PFSK-1 (cell line): ENCODE measurements around the gene GGT6.

Experiments used
- FOXP2 ChIP-seq: optimal IDR thresholded peaks from 2 replicates; pipeline ENCODE3; 2011; ENCODE audit warnings: borderline replicate concordance, control low read depth, inconsistent platforms; ENCODE audit not compliant: insufficient read depth; ENCODE audit errors: extremely low read length, extremely low read depth
- POLR2AphosphoS5 ChIP-seq: IDR thresholded peaks from 2 replicates; pipeline ENCODE4 v1.6.1; 2012; ENCODE audit warnings: low read depth, mild to moderate bottlenecking, control low read depth, low read length, moderate library complexity
- SIN3A ChIP-seq: IDR thresholded peaks from 2 replicates; pipeline ENCODE4 v1.6.1; 2012; ENCODE audit warnings: mild to moderate bottlenecking, low read length, moderate library complexity, borderline replicate concordance; ENCODE audit not compliant: insufficient read depth
- TAF1 ChIP-seq: IDR thresholded peaks from 2 replicates; pipeline ENCODE4 v1.6.1; 2012; ENCODE audit warnings: low read length, control low read depth, borderline replicate concordance; ENCODE audit not compliant: insufficient read depth
- TF ChIP-seq, protein P1 (sequence below), 2 experiments: IDR thresholded peaks; 2 replicates each; pipeline versions ENCODE4 v1.6.1 to v1.8.0; 2011 to 2012; ENCODE audit warnings: low read depth in 2 of 2, low read length in 2 of 2, control low read depth in 1 of 2, inconsistent platforms in 1 of 2, mild to moderate bottlenecking in 1 of 2, moderate library complexity in 1 of 2; ENCODE audit not compliant: insufficient read depth in 1 of 2

The GGT6 gene

DNA sequence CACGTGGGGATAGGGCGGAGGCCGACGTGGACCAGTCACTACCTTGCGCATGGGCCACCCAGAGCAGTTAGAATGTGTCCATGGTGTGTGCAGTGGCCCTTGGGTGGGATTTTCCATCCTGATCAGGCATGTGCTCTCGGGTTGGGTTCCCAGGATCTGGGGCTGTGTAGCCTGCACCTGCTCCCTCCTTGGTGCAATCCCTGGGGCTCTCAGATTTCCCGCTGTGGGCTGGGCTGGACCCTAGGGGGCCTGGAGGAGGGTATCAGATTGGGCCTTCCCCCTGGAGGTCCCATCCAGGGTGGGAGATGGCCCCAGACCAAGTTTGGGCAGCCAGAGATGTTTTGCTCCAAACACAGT lies 25.2 kb upstream of the GGT6 start:
- no peak for TF ChIP-seq FOXP2
- TF ChIP-seq POLR2AphosphoS5, result no peak
- TF ChIP-seq SIN3A, result no peak
- no peak for TF ChIP-seq TAF1
- TF ChIP-seq, protein P1, sequence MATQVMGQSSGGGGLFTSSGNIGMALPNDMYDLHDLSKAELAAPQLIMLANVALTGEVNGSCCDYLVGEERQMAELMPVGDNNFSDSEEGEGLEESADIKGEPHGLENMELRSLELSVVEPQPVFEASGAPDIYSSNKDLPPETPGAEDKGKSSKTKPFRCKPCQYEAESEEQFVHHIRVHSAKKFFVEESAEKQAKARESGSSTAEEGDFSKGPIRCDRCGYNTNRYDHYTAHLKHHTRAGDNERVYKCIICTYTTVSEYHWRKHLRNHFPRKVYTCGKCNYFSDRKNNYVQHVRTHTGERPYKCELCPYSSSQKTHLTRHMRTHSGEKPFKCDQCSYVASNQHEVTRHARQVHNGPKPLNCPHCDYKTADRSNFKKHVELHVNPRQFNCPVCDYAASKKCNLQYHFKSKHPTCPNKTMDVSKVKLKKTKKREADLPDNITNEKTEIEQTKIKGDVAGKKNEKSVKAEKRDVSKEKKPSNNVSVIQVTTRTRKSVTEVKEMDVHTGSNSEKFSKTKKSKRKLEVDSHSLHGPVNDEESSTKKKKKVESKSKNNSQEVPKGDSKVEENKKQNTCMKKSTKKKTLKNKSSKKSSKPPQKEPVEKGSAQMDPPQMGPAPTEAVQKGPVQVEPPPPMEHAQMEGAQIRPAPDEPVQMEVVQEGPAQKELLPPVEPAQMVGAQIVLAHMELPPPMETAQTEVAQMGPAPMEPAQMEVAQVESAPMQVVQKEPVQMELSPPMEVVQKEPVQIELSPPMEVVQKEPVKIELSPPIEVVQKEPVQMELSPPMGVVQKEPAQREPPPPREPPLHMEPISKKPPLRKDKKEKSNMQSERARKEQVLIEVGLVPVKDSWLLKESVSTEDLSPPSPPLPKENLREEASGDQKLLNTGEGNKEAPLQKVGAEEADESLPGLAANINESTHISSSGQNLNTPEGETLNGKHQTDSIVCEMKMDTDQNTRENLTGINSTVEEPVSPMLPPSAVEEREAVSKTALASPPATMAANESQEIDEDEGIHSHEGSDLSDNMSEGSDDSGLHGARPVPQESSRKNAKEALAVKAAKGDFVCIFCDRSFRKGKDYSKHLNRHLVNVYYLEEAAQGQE (IDR thresholded peaks at IDR 0.05; ENCODE audit: insufficient read depth in 1 of 2, low read depth in 2 of 2, low read length in 2 of 2), result no peak

DNA sequence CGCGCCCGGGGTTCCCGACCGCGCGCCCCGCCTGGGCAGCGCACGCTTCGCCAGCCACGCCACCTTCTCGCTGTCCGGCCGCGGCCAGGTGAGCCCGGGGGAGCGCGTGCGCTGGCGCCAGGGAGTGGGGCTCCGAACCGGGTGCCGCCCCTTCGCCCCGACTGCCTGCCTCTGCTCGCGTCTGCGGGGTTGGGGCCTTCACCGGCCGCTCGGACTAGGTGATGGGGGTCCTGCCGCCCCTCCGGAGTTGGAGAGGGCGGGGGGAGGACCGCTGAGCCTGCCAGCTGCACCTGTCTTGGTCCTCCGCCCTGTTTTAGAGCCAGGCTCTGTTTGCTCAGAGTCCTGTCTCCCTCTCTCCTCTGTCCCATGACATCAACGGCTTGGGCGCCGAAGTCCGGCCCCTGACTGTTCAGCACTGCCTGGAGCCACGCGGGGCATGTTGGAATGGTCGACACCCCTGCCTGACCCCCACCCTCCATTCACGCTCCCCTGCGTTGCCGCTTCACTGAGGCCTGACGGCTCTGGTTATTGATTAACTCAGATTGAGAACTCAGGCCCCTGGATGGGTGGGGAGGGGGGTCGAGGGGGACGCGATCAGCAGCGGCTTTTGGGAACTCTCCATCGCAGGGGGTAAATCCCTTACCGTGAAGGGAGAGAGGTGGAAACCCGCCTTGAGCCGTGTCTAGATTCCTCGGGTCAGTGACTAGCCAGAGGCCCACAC lies 24.7 kb upstream of the GGT6 start:
- TF ChIP-seq POLR2AphosphoS5 (no peak), TAF1 (no peak), SIN3A (no peak), FOXP2 (no peak)
- TF ChIP-seq, protein P1 (IDR thresholded peaks at IDR 0.05; ENCODE audit: insufficient read depth in 1 of 2, low read depth in 2 of 2, low read length in 2 of 2), result no peak

DNA sequence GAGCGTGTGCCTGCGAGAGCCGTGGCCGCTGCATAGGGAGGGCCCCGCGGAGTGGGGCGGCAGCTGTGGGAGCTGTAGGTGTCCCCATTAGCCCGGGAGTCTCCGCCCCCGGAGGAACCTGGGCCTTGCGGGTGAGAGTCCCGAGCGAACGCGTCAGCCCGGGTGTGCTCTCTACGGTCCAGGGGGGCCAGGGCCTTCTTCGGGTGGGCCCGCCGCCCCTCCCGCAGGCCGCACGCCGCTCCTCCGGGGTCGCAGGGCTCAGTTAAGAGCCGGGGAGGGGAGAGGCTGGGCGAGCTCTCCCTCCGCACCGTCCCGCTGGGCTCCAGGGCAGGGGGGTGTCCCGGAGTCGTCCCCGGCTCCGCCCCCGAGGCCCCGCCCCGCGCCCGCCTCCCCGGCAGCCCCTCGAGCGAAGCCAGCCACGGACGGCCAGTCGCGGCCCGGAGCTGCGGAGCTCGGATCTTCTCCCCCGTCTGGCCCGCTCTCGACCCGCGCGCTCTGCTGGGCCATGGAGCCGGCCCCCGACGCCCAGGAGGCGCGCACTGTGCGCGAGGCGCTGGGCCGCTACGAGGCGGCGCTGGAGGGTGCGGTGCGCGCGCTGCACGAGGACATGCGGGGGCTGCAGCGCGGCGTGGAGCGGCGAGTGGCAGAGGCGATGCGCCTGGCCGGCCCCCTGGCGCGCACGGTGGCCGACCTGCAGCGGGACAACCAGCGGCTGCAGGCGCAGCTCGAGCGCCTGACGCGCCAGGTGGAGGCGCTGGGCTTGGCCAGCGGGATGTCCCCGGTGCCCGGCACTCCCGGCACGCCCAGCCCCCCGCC lies 23.9 kb upstream of the GGT6 start, which contains the start of gene SMTNL2:
TSS of gene SMTNL2 (plus strand) at position 429 of the 816 bp plus-strand sequence. CDS start at position 506, 77 bp downstream.
- TF ChIP-seq POLR2AphosphoS5 (no peak), FOXP2 (no peak), TAF1 (no peak), SIN3A (no peak)
- TF ChIP-seq, protein P1 (IDR thresholded peaks at IDR 0.05; ENCODE audit: insufficient read depth in 1 of 2, low read depth in 2 of 2, low read length in 2 of 2), result no peak

DNA sequence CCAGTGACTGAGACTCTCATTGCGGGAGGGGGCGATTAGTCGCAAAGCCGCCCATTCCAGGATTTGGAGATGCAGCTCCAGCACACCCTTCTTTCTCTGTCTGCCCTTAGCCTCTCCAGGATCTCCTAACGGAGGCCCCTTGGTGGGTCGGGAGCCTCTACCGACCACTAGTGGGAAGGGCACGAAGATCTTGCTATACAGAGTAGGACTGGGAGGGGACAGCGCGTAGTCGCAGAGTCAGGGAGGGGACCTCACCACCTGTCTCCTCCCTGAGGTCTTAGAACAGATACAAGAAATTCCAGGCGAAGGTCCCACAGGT lies 23.4 kb upstream of the GGT6 start:
- TF ChIP-seq POLR2AphosphoS5 (no peak), TAF1 (no peak), SIN3A (no peak), FOXP2 (no peak)
- TF ChIP-seq, protein P1 (IDR thresholded peaks at IDR 0.05; ENCODE audit: insufficient read depth in 1 of 2, low read depth in 2 of 2, low read length in 2 of 2), result no peak
